G401 (cell line): Measurements from ENCODE around the gene DIP2A. TPM values are rescaled to one million over a fixed set of nuclear protein-coding genes. Genes with fewer than 3 reads are reported as not detected.
"Not testable (repeated sequence)": the region's sequence is repeated elsewhere in the genome, so short reads cannot be mapped to it uniquely, and the experiment has no call there.

Experiments used
- DNase-seq: peaks from one replicate; pipeline ENCODE4 v3.0.0-alpha.2; 2015; ENCODE audit warnings: low spot score
- in situ Hi-C: cut with HindIII; loops from 2 replicates; pipeline ENCODE4 v1.10.0; 2016; ENCODE audit warnings: low sequenced_read_pairs, mixed read lengths
- total RNA-seq: library from RNA; depleted of rRNA; stranded (reverse); fragments of >200 nt; shearing (Covaris generic); gene quantifications from 2 replicates; pipeline ENCODE4 v1.2.3, GENCODE V29; 2014

DIP2A gene
- total RNA-seq, 1 experiment from 2014 or later = 32.4 TPM

- in situ Hi-C loops = no loop called here
- DNase-seq = no peak
These were observed 34.1 kb upstream of the DIP2A start for GRCh38 chr21:46424621-46425020.

- in situ Hi-C loops = no loop called here
- no peak for DNase-seq
These were observed 33.6 kb upstream of the DIP2A start for GRCh38 chr21:46425041-46425440.

GRCh38 chr21:46425571-46425970 is 33.1 kb upstream of the DIP2A start:
- in situ Hi-C loops = no loop called here
- no peak for DNase-seq

- in situ Hi-C loops = no loop called here
- DNase-seq = no peak
These were observed 32.2 kb upstream of the DIP2A start for GRCh38 chr21:46426313-46427046.

GRCh38 chr21:46427516-46427915 is 31.2 kb upstream of the DIP2A start:
- in situ Hi-C loops = no loop called here
- DNase-seq = no peak

GRCh38 chr21:46428286-46428685 is 30.4 kb upstream of the DIP2A start:
- DNase-seq = no peak

GRCh38 chr21:46428987-46429710 is 29.5 kb upstream of the DIP2A start:
- DNase-seq = no peak
- in situ Hi-C loops = no loop called here

More at GRCh38 chr21:46428286-46428685, 30.4 kb upstream of the DIP2A start:
- in situ Hi-C loops = no loop called here

GRCh38 chr21:46429754-46430681 is 28.7 kb upstream of the DIP2A start:
- no peak for DNase-seq
- in situ Hi-C loops = no loop called here

GRCh38 chr21:46431448-46431847 is 27.2 kb upstream of the DIP2A start:
- in situ Hi-C loops = no loop called here
- DNase-seq = peak; percentile 54

GRCh38 chr21:46431884-46432488 is 26.7 kb upstream of the DIP2A start:
- in situ Hi-C loops = no loop called here

GRCh38 chr21:46433116-46433515 is 25.6 kb upstream of the DIP2A start:
- DNase-seq, in situ Hi-C loops: not testable (repeated sequence)

More at GRCh38 chr21:46431884-46432488, 26.7 kb upstream of the DIP2A start:
- peak; percentile 9 for DNase-seq

- DNase-seq = no peak
- in situ Hi-C loops = no loop called here
These were observed 24.3 kb upstream of the DIP2A start for GRCh38 chr21:46434322-46434958.

- in situ Hi-C loops = no loop called here
- no peak for DNase-seq
These were observed 22.9 kb upstream of the DIP2A start for GRCh38 chr21:46435786-46436227.

- in situ Hi-C loops = no loop called here
- no peak for DNase-seq
These were observed 22.1 kb upstream of the DIP2A start for GRCh38 chr21:46436621-46437020.

- in situ Hi-C loops = no loop called here
- no peak for DNase-seq
These were observed 21.6 kb upstream of the DIP2A start for GRCh38 chr21:46437096-46437498.

- no peak for DNase-seq
- in situ Hi-C loops = no loop called here
These were observed 21.2 kb upstream of the DIP2A start for GRCh38 chr21:46437511-46437910.

- DNase-seq = no peak
- in situ Hi-C loops = no loop called here
These were observed 20.4 kb upstream of the DIP2A start for GRCh38 chr21:46438241-46438640.

GRCh38 chr21:46439906-46440305 is 18.8 kb upstream of the DIP2A start:
- in situ Hi-C loops = no loop called here
- DNase-seq = no peak

GRCh38 chr21:46441331-46441730 is 17.4 kb upstream of the DIP2A start:
- no peak for DNase-seq
- in situ Hi-C loops = no loop called here
